Calu3 (cell line): ENCODE measurements around the gene SLC6A19. TPM values are rescaled to one million over a fixed set of nuclear protein-coding genes. Genes with fewer than 3 reads are reported as not detected.

ENCODE experiments used
- BruUV-seq: library from RNA; stranded (reverse); fragments of 400-500 nt; replicated peaks from 2 replicates; lab custom pipeline; 2021; lab: Mats Ljungman, UMichigan
- CTCF ChIA-PET: fragments of 300-600 bp; sonication (Branson Sonifier 250); formaldehyde crosslinking; loops from one replicate; lab custom pipeline; 2022; ENCODE audit warnings: antibody characterized with exemption; lab: Charles Lee
- DNase-seq: peaks from one replicate; pipeline ENCODE4 v3.0.0; 2022
- H3K27ac Mint-ChIP-seq: one replicate; pipeline ENCODE4 v1.8.0; 2022; ENCODE audit warnings: mixed read lengths; ENCODE audit not compliant: unreplicated experiment
- H3K27me3 Mint-ChIP-seq: one replicate; pipeline ENCODE4 v1.8.0; 2022; ENCODE audit warnings: mixed read lengths; ENCODE audit not compliant: unreplicated experiment
- H3K36me3 Mint-ChIP-seq: one replicate; pipeline ENCODE4 v1.8.0; 2022; ENCODE audit warnings: mild to moderate bottlenecking, moderate library complexity, mixed read lengths; ENCODE audit not compliant: insufficient read depth, unreplicated experiment
- H3K4me1 Mint-ChIP-seq: one replicate; pipeline ENCODE4 v1.8.0; 2022; ENCODE audit warnings: mild to moderate bottlenecking, low read depth, mixed read lengths; ENCODE audit not compliant: unreplicated experiment
- H3K4me3 Mint-ChIP-seq: one replicate; pipeline ENCODE4 v1.8.0; 2022; ENCODE audit warnings: mild to moderate bottlenecking, low read depth, moderate library complexity, mixed read lengths; ENCODE audit not compliant: unreplicated experiment
- H3K9me3 Mint-ChIP-seq: one replicate; pipeline ENCODE4 v1.8.0; 2022; ENCODE audit warnings: low read depth, mixed read lengths; ENCODE audit not compliant: unreplicated experiment
- intact Hi-C: fragments of 100-400 bp; cut with micrococcal nuclease; formaldehyde crosslinking; loops from one replicate; pipeline ENCODE4 v1.10.0; 2022; ENCODE audit not compliant: unreplicated experiment
- total RNA-seq: library from RNA; stranded (reverse); gene quantifications from 2 replicates; pipeline ENCODE4 v1.2.3, GENCODE V29; 2022
- TF ChIP-seq, protein P1 (sequence below): fragments of 200-600 bp; IDR thresholded peaks from one replicate; pipeline ENCODE4 v1.8.0; 2022; ENCODE audit warnings: antibody characterized with exemption; ENCODE audit not compliant: unreplicated experiment

Gene SLC6A19
- total RNA-seq, 1 experiment from 2014 or later: not detected

DNA sequence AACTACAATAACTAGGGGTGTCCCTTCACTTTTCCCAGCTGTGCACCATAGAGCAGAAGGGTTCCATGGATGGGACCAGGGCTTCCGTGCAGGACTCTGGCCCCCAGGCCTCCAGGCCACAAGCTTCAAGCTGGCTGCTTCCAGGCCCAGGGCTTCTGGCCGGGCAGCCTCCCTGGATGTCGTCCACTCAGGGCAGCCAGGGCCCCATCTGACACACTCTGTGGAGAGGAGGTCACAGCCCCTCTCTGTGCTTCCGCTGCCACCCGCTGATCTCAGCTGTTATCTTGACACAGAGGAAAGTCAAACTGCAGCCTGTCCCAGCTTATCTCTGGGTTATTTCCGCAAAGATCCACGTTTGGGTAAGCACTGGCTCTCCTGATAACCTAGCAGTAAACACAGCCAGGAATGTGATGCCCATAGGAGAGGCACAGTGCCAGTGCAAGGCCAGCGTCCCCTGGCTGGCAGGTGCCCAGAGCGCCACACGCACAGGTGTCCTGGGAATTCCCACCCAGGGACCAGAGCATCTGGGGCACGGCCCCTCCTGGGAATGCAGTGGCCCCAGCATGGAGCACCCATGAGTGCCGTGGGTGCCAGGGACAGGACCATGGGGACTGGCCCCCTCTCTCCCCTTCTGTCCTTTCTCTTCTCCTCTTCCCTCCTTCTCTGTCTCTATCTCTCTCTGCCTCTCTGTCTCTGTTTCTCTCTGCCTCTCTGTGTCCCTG lies 15.6 kb upstream of the SLC6A19 start:
- DNase-seq: peak; percentile 35
- intact Hi-C loops: no loop called here
- Mint-ChIP-seq H3K27ac (no peak overlapping the region), H3K4me3 (no peak overlapping the region), H3K36me3 (no peaks in the 10 kb centered on the region), H3K9me3 (no peaks in the 10 kb centered on the region), H3K27me3 (peaks cover 53% of the 10 kb centered on the region), H3K4me1 (peaks cover 11% of the 10 kb centered on the region)
- CTCF ChIA-PET: interaction anchor here (1.0 kb wide), 2 partner anchors 12 to 19 kb away, joined by 3 to 4 read pairs; no protein-coding TSS in a partner anchor
- no TSS peak for BruUV-seq
- TF ChIP-seq, protein P1, sequence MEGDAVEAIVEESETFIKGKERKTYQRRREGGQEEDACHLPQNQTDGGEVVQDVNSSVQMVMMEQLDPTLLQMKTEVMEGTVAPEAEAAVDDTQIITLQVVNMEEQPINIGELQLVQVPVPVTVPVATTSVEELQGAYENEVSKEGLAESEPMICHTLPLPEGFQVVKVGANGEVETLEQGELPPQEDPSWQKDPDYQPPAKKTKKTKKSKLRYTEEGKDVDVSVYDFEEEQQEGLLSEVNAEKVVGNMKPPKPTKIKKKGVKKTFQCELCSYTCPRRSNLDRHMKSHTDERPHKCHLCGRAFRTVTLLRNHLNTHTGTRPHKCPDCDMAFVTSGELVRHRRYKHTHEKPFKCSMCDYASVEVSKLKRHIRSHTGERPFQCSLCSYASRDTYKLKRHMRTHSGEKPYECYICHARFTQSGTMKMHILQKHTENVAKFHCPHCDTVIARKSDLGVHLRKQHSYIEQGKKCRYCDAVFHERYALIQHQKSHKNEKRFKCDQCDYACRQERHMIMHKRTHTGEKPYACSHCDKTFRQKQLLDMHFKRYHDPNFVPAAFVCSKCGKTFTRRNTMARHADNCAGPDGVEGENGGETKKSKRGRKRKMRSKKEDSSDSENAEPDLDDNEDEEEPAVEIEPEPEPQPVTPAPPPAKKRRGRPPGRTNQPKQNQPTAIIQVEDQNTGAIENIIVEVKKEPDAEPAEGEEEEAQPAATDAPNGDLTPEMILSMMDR: no peak

DNA sequence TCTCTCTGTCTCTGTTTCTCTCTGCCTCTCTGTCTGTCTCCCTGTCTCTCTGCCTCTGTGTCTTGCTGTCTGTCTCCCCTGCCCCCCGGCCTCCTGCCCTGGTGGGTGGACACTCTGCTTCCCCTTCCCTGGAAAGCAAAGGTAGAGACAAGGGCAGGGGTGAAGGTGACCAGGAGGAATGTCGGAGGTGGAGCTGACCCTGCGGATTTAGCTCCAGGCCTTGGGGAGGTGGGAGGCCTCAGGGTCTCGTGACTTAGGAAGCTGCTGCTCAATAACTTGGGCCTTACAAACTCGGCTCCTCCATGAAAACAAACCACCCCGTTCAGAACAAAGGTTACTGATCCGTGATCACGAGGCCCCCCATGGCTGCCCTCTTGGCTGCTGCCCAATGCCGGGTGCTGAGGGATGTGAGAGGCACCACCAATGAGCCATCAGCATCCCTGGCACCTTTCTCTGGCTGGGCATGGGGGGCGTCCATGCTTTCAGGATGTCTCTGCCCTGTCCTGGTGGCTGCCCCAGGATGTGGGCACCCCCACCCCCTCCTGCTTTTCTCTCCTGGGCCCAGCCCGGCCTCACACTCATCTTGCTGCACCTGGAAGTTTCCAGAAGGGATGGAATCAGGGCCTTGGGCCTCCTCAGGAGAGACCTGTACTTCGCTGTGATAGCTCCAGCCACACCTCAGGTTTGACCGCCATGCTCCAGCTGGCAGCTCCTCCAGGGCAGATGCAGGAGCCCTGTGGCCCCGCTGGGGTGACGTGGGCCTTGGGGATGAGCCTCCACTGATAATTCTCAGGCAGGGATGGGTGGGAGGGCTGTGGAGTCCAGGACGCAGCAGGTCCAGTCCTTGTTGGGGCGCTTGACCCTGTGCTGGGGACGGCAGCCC lies 14.8 kb upstream of the SLC6A19 start:
- no TSS peak for BruUV-seq
- no peak overlapping the region for H3K27ac Mint-ChIP-seq
- intact Hi-C loops: no loop called here
- peaks cover 54% of the 10 kb centered on the region for H3K27me3 Mint-ChIP-seq
- CTCF ChIA-PET: interaction anchor here (0.6 to 1.0 kb wide), 3 partner anchors 12 to 432 kb away, joined by 3 to 4 read pairs (median 3); no protein-coding TSS in a partner anchor
- H3K4me3 Mint-ChIP-seq: no peak overlapping the region
- H3K4me1 Mint-ChIP-seq: peaks cover 11% of the 10 kb centered on the region
- no peaks in the 10 kb centered on the region for H3K9me3 Mint-ChIP-seq
- TF ChIP-seq, protein P1: no peak
- no peaks in the 10 kb centered on the region for H3K36me3 Mint-ChIP-seq
- DNase-seq: no peak

DNA sequence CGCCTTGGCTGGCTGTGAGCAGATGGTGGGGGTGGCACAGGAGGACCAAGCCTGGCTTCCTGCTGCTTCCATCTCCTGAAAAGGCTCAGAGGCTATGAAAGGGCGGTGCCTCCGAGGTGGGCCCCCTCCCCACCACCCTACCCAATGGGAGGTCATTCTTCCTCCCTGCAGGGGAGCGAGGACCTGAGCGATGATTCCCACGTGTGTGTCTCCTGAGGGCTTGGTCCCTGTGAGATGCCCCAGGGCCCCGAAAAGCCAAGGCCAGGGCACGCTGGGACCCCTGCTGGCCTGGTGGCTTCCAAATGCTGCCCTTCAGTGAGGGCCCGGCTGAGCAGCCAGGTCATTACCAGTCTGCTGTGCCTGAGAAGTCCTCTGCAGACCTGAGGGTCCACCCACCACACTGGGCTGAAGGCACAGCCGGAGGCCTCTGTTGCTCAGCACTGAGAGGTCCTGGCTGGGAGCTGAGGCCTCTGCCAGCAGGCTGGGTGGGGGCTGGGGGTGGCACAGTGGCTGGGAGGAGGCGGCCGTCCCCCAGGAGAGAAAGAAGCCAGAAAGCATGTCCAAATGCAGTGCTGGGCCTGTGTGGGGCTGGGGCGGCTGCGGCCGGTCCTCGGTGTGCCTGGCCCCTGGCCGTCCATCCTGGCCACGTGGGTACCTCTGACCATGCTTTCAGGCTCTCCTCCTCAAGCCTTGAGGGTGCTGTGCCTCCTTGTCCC lies 14.0 kb upstream of the SLC6A19 start:
- no peaks in the 10 kb centered on the region for H3K36me3 Mint-ChIP-seq
- CTCF ChIA-PET: interaction anchor here (0.6 to 0.7 kb wide), 2 partner anchors 284 to 432 kb away, joined by 3 read pairs; no protein-coding TSS in a partner anchor
- H3K27me3 Mint-ChIP-seq: peaks cover 62% of the 10 kb centered on the region
- intact Hi-C loops: no loop called here
- no peak overlapping the region for H3K4me3 Mint-ChIP-seq
- H3K9me3 Mint-ChIP-seq: no peaks in the 10 kb centered on the region
- TF ChIP-seq, protein P1: no peak
- peaks cover 11% of the 10 kb centered on the region for H3K4me1 Mint-ChIP-seq
- DNase-seq: no peak
- H3K27ac Mint-ChIP-seq: no peak overlapping the region
- BruUV-seq: no TSS peak

DNA sequence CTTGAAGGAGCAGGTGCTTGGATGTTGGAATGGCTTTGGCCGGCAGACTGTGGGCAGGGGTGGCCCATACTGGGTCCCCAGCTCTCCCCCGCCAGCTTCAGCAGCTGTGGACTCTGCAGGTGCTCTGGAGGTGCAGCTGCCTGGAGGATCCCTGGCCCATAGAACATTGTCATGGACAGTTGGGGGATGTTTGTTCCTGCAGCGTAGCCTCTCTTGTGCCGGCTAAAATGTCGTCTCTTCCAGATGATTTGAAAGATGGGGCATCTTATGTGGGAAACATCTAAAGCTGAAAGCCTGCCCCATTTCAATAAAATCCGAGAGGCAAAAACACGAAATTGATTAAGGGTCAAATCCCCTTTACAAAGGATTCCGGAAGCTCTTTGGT lies 13.5 kb upstream of the SLC6A19 start:
- no peak for DNase-seq
- no peak overlapping the region for H3K27ac Mint-ChIP-seq
- no peak overlapping the region for H3K4me3 Mint-ChIP-seq
- H3K27me3 Mint-ChIP-seq: peaks cover 67% of the 10 kb centered on the region
- H3K4me1 Mint-ChIP-seq: peaks cover 11% of the 10 kb centered on the region
- intact Hi-C loops: no loop called here
- CTCF ChIA-PET: no interaction called here
- BruUV-seq: no TSS peak
- no peaks in the 10 kb centered on the region for H3K36me3 Mint-ChIP-seq
- TF ChIP-seq, protein P1: no peak
- H3K9me3 Mint-ChIP-seq: no peaks in the 10 kb centered on the region
